NCI-H1048 (cell line): ENCODE measurements around the gene CDKL5.

Source experiments
- DNase-seq: peaks from one replicate; lab custom pipeline; 2025; lab: John Stamatoyannopoulos, UW

CDKL5 gene

GRCh38 chrX:18457000-18457399 is 31.6 kb downstream of the CDKL5 start:
- DNase-seq: no peak

DNA sequence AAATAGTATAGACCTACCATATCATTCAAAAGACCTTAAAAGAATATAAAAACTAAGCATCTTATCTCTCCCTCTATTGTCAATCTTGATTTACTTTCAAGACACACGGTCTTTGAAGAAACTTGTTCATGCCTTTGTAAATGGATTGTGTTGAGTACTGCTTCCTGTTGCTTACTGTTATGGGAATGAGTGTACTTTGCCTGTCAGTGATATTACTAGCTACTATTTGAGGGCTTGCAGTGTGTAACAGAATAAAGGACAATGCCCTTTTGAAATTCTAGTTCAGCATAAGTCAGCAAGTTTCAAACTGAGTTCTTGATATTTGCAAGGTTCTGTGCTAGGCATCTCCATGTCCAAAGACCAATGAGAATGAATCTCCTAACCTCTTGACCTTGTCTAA is 36.0 kb downstream of the CDKL5 start:
- DNase-seq: no peak

DNA sequence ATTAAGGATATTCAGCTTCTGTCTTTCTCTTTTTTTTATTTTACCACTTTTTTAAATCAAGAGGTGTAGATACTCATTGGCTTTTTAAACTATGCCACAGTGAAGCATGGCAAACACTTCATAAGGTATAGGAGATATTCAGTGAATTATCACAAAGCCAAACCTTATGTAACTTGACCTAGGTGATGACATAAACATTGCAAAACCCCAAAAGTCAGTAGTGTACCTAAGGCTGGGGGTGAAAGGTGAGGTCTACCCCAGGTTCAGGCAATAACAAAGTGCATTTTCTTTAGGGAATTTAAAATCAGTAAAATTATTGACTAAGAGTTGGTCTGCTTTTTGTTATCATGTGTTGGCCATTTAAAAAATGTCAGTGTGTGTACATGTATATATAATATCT is 39.1 kb downstream of the CDKL5 start:
- no peak for DNase-seq

DNA sequence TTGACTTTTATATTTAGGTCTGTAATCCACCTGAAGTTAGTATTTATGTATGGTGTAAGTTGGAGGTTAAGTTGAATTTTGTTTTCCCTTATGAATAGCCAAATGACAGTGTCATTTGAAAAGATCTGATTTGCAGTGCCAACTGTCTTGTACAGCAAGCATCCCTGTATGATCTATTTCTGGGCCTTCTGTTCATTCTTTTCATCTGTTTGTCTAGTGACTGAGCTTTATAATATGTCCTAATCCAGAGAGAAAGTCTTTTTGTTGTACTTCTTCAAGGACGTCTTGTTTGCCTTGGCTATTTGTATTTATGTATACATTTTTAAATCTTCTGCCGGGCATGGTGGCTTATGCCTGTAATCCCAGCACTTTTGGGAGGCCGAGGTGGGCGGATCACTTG is 39.6 kb downstream of the CDKL5 start:
- no peak for DNase-seq

- DNase-seq: no peak
These were observed 43.2 kb downstream of the CDKL5 start for GRCh38 chrX:18468599-18468998.

DNA sequence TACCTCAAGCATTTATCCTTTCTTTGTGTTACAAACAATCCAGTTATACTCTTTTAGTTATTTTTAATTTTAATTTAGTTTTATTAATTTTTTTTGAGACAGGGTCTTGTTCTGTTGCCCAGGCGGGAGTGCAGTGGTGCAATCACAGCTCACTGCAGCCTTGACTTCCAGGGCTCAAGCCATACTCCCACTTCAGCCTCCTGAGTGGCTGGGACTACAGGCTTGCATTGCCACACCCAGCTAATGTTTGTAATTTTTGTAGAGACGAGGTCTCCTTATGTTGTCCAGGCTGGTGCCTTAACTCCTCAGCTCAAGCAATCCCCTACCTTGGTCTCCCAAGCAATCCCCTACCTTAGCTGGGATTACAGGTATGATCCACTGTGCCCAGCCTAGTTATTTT is 45.9 kb downstream of the CDKL5 start:
- DNase-seq: no peak

DNA sequence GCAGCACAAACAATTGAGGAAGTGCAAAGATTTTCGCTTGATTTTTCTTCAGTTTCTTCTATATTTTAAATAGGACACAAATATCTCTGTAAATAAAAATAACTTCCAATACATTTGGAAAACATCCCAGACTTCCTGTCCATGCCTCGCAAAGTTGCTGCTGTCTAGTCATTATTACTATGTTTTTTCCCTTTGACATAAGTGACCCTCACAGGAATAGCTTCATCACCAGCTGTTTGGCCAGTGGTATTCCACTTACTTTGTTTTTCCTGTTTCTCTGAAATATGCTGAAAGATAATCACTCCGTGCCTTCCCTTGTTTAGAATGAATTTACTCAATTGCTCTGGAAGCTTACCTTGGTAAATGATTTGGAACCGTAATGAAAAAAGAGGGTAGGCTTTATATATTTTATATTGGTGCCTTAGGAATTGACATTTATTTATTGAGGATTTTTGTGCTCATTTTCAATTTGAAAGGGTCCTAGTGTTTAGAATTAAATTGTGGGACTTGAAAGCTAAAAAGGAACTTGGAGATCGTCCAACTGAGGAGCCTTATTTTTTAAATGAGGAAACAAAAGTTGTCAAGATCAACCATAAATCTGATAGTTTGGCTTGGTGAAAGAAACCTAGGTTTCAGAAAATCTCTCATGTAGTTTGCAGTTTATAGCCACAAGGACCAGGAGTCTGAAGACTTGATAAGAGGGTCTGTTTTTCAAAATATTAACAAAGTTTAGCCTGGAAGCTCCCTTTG is 65.6 kb downstream of the CDKL5 start:
- no peak for DNase-seq

- DNase-seq: no peak
These were observed 66.4 kb downstream of the CDKL5 start for GRCh38 chrX:18491587-18492340.

DNA sequence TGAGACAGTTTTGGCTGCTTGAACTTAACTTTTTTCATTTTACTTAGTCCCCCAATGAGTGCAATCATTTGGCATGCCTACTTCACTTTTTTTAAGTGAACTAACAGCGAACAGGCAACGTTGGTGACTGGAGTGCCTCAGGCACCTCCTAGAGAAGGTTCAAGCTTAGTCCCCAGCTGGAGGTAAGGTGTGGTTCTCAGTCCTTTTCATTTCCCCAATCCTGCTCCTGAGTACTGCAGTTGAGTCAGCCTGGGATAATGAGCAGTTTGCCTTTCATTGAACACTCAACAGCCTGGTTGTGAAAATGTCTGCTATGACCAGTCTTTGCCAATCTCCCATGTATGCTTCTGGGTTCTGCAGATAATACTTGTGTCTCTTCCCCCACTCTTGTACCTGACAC is 109.5 kb downstream of the CDKL5 start:
- no peak for DNase-seq

DNA sequence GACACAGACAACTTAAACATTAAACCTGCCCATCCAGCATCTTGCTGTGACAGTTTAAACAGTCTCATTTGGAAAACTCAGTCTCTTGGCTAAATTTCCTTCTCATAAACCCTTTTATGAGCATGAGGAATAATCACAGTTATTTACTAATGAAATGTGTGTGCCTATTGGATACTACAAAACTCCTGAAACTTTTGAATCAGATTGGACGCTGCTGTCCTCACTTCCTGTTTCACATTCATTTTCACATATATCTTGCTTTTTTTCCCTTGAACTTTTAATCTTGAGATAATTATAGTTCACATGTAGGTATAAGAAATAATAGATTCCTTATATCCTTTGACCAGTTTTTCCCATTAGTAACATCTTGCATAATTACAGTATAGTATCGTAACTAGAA is 111.7 kb downstream of the CDKL5 start:
- no peak for DNase-seq

- no peak for DNase-seq
These were observed 112.1 kb downstream of the CDKL5 start for GRCh38 chrX:18537524-18537923.

GRCh38 chrX:18542131-18542530 is 116.7 kb downstream of the CDKL5 start:
- DNase-seq: no peak

- DNase-seq: no peak
These were observed 117.5 kb downstream of the CDKL5 start for GRCh38 chrX:18542905-18543304.

DNA sequence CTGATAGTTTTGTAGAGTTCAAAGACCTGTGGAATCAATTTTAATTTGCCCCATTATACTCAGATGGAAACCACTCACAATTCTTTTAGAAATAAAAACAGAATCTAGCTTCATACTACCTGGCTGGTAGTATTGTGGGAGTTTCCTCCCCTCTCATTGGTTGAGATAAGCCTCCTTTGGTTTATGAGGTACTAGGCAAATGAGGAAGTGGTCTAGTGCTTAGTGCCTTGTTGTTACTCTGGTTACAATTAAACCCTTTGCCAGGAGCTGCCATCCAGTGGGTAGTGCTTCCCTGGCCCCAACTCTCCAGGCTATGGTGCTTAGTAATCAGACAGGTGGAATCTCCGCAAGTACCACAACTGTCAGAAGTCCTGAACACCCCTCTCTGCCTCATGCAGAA is 118.3 kb downstream of the CDKL5 start:
- no peak for DNase-seq

GRCh38 chrX:18545771-18546170 is 120.4 kb downstream of the CDKL5 start:
- DNase-seq: no peak

- no peak for DNase-seq
These were observed 123.6 kb downstream of the CDKL5 start for GRCh38 chrX:18548996-18549395.

GRCh38 chrX:18549643-18550042 is 124.2 kb downstream of the CDKL5 start:
- DNase-seq: no peak

DNA sequence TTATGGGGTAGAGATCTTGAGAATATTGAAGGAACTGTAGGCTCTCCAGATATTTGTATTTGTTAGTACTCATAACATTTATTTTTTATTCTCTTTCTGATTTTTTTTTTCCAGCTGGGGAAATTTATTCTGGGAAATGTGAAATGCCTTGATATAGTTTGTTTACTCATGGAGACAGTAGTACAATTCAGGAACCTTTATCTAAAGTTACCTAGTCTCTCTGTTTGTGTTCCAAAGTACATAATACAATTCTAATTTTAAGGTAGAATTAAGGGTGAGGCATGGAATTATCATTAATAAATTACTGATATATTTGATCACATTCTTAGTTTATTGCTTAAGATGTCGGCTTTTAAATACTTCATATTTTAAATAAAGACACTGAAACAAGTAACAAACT is 132.5 kb downstream of the CDKL5 start:
- DNase-seq: no peak

DNA sequence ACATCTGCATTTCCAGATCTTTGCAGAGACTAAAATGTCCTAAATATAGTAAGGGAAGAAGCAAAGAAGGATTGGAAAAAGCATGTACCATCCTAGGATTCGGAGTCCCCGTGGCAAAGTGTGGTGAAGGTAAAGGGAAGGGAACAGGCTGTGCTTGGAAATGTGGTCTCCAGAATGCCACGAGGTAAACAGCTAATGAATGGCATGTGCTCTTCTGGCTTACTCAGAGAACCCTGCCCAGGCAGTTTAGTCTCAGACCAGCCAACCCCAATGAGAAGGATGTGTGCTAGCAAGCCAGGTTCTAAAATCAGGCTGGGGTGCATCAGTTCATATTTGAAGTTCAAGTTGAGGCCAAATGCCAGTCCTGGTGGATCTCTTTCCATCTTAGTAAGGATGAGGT is 133.4 kb downstream of the CDKL5 start:
- DNase-seq: no peak

GRCh38 chrX:18561020-18561419 is 135.6 kb downstream of the CDKL5 start:
- no peak for DNase-seq

GRCh38 chrX:18565727-18566126 is 140.3 kb downstream of the CDKL5 start:
- no peak for DNase-seq

- no peak for DNase-seq
These were observed 141.3 kb downstream of the CDKL5 start for GRCh38 chrX:18566748-18567147.

DNA sequence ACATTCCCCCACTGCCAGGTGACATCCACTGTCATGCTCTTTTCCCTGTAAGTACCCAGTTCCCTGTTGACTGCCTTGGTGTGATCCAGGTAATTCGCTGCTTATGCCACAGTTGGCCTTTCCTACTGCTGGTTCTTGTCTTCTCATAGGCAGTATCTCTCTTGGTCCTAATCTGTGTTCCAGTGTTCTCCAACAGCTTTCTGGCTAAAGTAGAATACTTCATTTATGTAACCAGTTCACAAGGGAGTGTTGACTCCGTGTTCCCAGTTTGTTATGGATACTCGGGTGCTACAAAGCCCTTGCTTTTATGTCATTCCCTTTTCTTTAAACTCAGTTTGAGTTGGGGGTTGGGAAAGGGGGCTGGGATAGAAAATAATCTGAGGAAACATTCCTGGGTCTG is 148.1 kb downstream of the CDKL5 start:
- no peak for DNase-seq

DNA sequence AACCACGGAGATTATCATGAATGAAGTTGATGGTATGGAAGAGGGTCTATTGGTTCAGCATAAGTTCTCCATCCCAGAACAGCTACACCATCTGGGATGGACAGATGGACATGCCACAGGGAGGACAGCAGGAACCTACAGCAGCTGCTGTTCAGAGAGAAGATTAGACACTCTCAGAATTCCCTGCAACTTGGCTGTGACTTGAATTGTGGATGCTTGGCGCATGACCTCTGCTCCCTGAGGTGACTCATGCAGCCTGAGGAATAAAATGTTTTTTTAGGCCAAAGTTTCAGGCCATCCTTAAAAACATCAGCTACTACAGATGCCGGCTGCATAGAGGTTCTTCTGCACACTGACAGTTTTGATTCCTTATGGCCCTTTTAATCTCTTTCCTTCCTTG is 149.2 kb downstream of the CDKL5 start:
- no peak for DNase-seq
